Measurements from ENCODE around the gene NSUN2. TPM values are rescaled to one million over a fixed set of nuclear protein-coding genes. Genes with fewer than 3 reads are reported as not detected.
A peak's percentile ranks its signal among the peaks of the same experiment; 100 is the strongest.

NSUN2 gene
- 10 to 100 TPM; 24.5 to 44.4 TPM for polyA plus RNA-seq

DNA sequence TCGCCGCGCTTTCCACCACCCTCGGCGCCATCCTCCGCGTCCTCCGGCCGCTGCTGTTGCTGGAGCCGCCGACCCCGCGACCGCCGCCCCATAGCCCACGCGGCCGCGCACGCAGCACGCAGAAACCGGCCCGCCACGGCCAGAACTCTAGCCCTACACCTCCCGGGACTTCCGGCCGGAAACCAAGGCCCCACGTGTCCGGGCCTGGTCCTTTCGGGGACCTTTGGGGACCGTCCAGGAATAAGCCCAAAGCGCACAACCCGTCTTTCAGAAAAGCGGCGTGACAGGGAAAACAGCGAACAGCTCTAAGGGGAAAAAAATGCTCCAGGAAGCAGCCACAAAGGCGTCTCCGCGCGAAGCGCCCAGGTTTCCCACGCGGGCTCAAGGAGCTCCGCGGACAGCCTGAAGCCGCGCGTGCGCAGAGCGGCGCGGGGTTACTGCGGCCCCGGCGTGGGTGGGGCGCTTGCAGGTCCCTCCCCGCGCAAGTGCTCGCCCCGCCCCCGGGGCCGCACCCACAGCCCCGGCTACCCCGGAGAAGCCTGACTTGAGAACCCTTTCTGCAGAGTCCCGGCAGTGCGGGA lies at the start of gene NSUN2, which contains the start of gene SRD5A1:
Gene NSUN2, minus strand, starts transcription at position 157 of the 581 bp plus-strand sequence. Its CDS starts 65 bp downstream, at position 92.
Gene SRD5A1, plus strand, starts transcription at position 553 of the 581 bp plus-strand sequence. CDS start 137 bp downstream, outside the sequence.
- Histone ChIP-seq H3K27me3 (ENCODE audit: control insufficient read depth in 1 of 2, insufficient read depth in 2 of 2, low read length in 2 of 2) (no peaks in the 10 kb centered on the region), H3K27ac (ENCODE audit: low read depth in 2 of 2, low read length in 1 of 2) (peak within 1 kb of the TSS; percentile 92 to 93), H3K9me3 (ENCODE audit: control insufficient read depth in 2 of 2, insufficient read depth in 1 of 2, low read depth in 1 of 2, low read length in 1 of 2) (no peaks in the 10 kb centered on the region), H3K4me3 (ENCODE audit: low read depth in 1 of 2, low read length in 2 of 2) (peak within 1 kb of the TSS; percentile 81 to 96), H3K36me3 (ENCODE audit: control insufficient read depth in 2 of 2, insufficient read depth in 2 of 2, low read length in 1 of 2) (peaks cover 0 to 4% of the 10 kb centered on the region in 2 donors), H3K4me1 (ENCODE audit: control insufficient read depth in 2 of 2, insufficient read depth in 2 of 2, low read length in 1 of 2) (peaks cover 4 to 14% of the 10 kb centered on the region in 2 donors)
- WGBS, 2 donors: 0 to 1% methylated on average over 62 to 66 of the region's 66 CpGs

DNA sequence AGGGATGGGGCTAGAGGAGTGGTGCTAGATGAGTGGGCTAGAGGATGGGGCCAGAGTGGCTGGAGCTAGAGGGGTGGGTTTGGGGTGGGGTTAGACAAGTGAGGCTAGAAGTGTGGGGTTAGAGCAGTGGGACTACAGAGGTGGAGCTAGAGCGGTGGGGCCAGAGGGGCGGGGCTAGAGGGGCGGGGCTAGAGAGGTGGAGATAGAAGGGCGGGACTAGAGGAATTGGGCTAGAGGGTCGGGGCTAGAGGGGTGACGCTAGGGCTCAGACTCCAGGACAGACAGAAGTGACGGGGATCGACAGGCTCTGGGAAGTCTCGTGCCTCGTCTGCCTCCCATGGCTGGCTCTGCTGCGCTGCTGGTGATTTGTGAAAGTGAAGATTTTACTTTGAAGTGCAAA lies 49.4 kb upstream of the NSUN2 start:
- H3K9me3 ChIP-seq (ENCODE audit: control insufficient read depth in 2 of 2, insufficient read depth in 1 of 2, low read depth in 1 of 2, low read length in 1 of 2): no peaks in the 10 kb centered on the region
- H3K27ac ChIP-seq (ENCODE audit: low read depth in 2 of 2, low read length in 1 of 2): no peak overlapping the region
- no peaks in the 10 kb centered on the region for H3K27me3 ChIP-seq (ENCODE audit: control insufficient read depth in 1 of 2, insufficient read depth in 2 of 2, low read length in 2 of 2)
- H3K36me3 ChIP-seq (ENCODE audit: control insufficient read depth in 2 of 2, insufficient read depth in 2 of 2, low read length in 1 of 2): no peaks in the 10 kb centered on the region
- peaks cover 0 to 2% of the 10 kb centered on the region in 2 donors for H3K4me1 ChIP-seq (ENCODE audit: control insufficient read depth in 2 of 2, insufficient read depth in 2 of 2, low read length in 1 of 2)
- no peak overlapping the region for H3K4me3 ChIP-seq (ENCODE audit: low read depth in 1 of 2, low read length in 2 of 2)
- WGBS, 2 donors: 66 to 72% methylated on average over 11 of the region's 11 CpGs

DNA sequence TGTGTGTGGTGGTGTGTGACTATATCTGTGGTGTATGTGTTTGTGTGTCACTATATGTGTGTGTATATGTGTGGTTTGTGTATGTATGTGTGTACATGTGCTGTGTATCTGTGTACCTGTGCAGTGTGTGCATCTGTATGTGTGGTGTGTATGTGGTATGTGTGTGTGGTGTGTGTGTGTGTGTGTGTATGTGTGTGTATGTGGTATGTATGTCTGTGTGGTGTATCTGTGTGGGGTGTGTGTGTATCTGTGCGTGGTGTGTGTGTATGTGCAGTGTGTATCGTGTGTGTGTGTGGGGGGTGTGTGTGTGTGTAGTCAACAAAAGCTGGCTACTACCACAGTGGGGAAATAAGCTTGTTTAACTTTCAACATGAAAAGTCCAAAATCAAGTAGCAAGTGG lies 48.8 kb upstream of the NSUN2 start:
- 46 to 74% methylated on average over 2 of the region's 2 CpGs for WGBS, 2 donors
- no peaks in the 10 kb centered on the region for H3K36me3 ChIP-seq (ENCODE audit: control insufficient read depth in 2 of 2, insufficient read depth in 2 of 2, low read length in 1 of 2)
- no peak overlapping the region for H3K4me3 ChIP-seq (ENCODE audit: low read depth in 1 of 2, low read length in 2 of 2)
- H3K27me3 ChIP-seq (ENCODE audit: control insufficient read depth in 1 of 2, insufficient read depth in 2 of 2, low read length in 2 of 2): no peaks in the 10 kb centered on the region
- no peaks in the 10 kb centered on the region for H3K4me1 ChIP-seq (ENCODE audit: control insufficient read depth in 2 of 2, insufficient read depth in 2 of 2, low read length in 1 of 2)
- H3K27ac ChIP-seq (ENCODE audit: low read depth in 2 of 2, low read length in 1 of 2): no peak overlapping the region
- no peaks in the 10 kb centered on the region for H3K9me3 ChIP-seq (ENCODE audit: control insufficient read depth in 2 of 2, insufficient read depth in 1 of 2, low read depth in 1 of 2, low read length in 1 of 2)

DNA sequence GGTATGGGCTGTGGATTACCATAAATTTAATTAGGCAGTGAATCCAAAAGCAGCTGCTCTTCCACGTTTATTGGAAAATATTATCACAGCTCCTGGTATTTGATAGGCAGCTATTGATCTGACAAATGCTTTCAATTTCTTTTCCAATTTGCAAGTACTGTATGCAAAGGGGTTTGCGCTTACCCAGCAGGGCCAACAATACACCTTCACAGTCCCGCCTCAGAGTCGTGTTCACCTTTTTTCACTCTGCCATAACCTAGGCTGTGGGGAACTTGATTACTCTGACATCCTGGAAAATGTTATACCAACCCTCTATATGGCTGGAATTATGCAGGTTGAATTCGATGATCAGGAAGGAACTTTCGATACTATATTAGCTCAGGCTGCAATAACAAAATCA lies 48.1 kb upstream of the NSUN2 start:
- H3K4me1 ChIP-seq (ENCODE audit: control insufficient read depth in 2 of 2, insufficient read depth in 2 of 2, low read length in 1 of 2): no peaks in the 10 kb centered on the region
- 60 to 62% methylated on average over 6 of the region's 6 CpGs for WGBS, 2 donors
- no peak overlapping the region for H3K4me3 ChIP-seq (ENCODE audit: low read depth in 1 of 2, low read length in 2 of 2)
- H3K9me3 ChIP-seq (ENCODE audit: control insufficient read depth in 2 of 2, insufficient read depth in 1 of 2, low read depth in 1 of 2, low read length in 1 of 2): no peaks in the 10 kb centered on the region
- no peak overlapping the region for H3K27ac ChIP-seq (ENCODE audit: low read depth in 2 of 2, low read length in 1 of 2)
- H3K36me3 ChIP-seq (ENCODE audit: control insufficient read depth in 2 of 2, insufficient read depth in 2 of 2, low read length in 1 of 2): no peaks in the 10 kb centered on the region
- H3K27me3 ChIP-seq (ENCODE audit: control insufficient read depth in 1 of 2, insufficient read depth in 2 of 2, low read length in 2 of 2): no peaks in the 10 kb centered on the region

DNA sequence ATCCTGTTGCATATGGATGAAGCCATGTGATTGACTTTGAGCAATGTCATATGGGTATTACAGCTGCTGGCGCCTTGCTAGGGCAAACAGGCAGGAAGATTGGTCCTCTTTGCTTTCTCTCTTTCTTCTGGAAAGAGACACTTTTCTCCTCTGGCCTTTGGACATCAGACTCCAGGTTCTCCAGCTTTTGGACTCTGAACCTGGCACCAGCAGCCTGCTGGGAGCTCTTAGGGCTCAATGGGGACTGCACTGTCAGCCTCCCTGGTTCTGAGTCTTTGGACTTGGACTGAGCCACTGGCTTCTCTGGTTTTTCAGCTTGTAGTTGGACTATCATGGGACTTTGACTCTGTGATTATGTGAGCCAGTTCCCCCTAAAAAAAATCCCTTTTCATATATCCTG lies 45.5 kb upstream of the NSUN2 start:
- Histone ChIP-seq H3K27ac (ENCODE audit: low read depth in 2 of 2, low read length in 1 of 2) (no peak overlapping the region), H3K27me3 (ENCODE audit: control insufficient read depth in 1 of 2, insufficient read depth in 2 of 2, low read length in 2 of 2) (no peaks in the 10 kb centered on the region), H3K36me3 (ENCODE audit: control insufficient read depth in 2 of 2, insufficient read depth in 2 of 2, low read length in 1 of 2) (no peaks in the 10 kb centered on the region), H3K9me3 (ENCODE audit: control insufficient read depth in 2 of 2, insufficient read depth in 1 of 2, low read depth in 1 of 2, low read length in 1 of 2) (no peaks in the 10 kb centered on the region), H3K4me3 (ENCODE audit: low read depth in 1 of 2, low read length in 2 of 2) (no peak overlapping the region), H3K4me1 (ENCODE audit: control insufficient read depth in 2 of 2, insufficient read depth in 2 of 2, low read length in 1 of 2) (no peaks in the 10 kb centered on the region)
- WGBS, 2 donors: 86 to 87% methylated on average over 1 of the region's 1 CpG

DNA sequence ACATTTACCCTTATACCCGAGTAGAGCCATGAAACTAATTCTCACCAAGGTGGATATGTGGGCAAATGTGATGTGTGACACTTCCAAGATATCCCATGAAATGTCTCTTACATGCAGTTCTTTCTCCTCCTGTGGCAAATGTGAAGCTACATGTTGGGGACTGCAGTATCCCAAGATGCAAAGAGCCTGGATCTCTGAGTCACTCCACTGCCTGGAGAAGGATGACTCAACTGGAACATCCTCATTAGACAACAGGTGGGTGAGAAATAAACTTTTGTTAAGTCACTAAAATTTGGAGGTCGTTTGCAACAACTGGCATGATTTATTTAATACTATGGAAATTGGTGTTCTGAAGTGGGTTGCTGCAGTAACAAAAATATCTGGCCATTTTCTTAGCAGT lies 43.9 kb upstream of the NSUN2 start:
- no peaks in the 10 kb centered on the region for H3K9me3 ChIP-seq (ENCODE audit: control insufficient read depth in 2 of 2, insufficient read depth in 1 of 2, low read depth in 1 of 2, low read length in 1 of 2)
- no peaks in the 10 kb centered on the region for H3K4me1 ChIP-seq (ENCODE audit: control insufficient read depth in 2 of 2, insufficient read depth in 2 of 2, low read length in 1 of 2)
- H3K27me3 ChIP-seq (ENCODE audit: control insufficient read depth in 1 of 2, insufficient read depth in 2 of 2, low read length in 2 of 2): no peaks in the 10 kb centered on the region
- no peaks in the 10 kb centered on the region for H3K36me3 ChIP-seq (ENCODE audit: control insufficient read depth in 2 of 2, insufficient read depth in 2 of 2, low read length in 1 of 2)
- no peak overlapping the region for H3K4me3 ChIP-seq (ENCODE audit: low read depth in 1 of 2, low read length in 2 of 2)
- H3K27ac ChIP-seq (ENCODE audit: low read depth in 2 of 2, low read length in 1 of 2): no peak overlapping the region
- WGBS, 2 donors: 66 to 67% methylated on average over 2 of the region's 2 CpGs

DNA sequence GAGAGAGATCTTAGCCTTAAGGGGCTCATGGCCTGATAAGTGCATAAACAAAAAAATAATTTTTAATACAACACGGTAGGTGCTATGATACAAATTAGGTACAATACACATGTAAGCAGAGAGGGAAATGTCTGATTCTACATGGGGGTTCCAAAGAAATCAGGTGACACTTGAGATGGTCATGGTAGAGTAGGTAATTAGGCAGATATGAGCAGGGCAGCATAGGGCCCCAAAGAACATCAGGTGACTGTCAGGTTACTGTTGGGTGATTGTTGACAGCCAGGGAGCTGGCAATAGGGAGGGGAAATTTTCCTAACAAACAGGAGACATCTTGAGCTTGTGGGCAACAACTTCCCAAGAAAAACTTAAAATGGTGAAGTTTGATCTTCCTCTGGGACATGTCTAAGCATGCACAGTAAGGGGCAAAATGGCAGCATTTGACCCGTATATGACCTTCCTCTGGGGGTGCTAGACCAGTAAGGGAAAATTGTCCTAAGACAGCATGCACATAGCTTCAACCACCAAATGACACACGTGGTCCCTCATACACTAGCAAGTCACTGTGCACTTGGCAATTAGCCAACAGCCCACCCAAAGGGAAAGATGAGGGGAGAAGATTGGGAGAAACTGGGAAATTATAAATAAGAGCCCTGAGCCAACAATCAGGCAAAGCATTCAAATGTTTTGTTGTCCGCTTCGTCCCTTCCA lies 43.1 kb upstream of the NSUN2 start:
- Histone ChIP-seq H3K27me3 (ENCODE audit: control insufficient read depth in 1 of 2, insufficient read depth in 2 of 2, low read length in 2 of 2) (no peaks in the 10 kb centered on the region), H3K9me3 (ENCODE audit: control insufficient read depth in 2 of 2, insufficient read depth in 1 of 2, low read depth in 1 of 2, low read length in 1 of 2) (no peaks in the 10 kb centered on the region), H3K27ac (ENCODE audit: low read depth in 2 of 2, low read length in 1 of 2) (no peak overlapping the region), H3K4me3 (ENCODE audit: low read depth in 1 of 2, low read length in 2 of 2) (no peak overlapping the region), H3K36me3 (ENCODE audit: control insufficient read depth in 2 of 2, insufficient read depth in 2 of 2, low read length in 1 of 2) (no peaks in the 10 kb centered on the region), H3K4me1 (ENCODE audit: control insufficient read depth in 2 of 2, insufficient read depth in 2 of 2, low read length in 1 of 2) (no peaks in the 10 kb centered on the region)
- WGBS, 2 donors: 93 to 95% methylated on average over 5 of the region's 5 CpGs

DNA sequence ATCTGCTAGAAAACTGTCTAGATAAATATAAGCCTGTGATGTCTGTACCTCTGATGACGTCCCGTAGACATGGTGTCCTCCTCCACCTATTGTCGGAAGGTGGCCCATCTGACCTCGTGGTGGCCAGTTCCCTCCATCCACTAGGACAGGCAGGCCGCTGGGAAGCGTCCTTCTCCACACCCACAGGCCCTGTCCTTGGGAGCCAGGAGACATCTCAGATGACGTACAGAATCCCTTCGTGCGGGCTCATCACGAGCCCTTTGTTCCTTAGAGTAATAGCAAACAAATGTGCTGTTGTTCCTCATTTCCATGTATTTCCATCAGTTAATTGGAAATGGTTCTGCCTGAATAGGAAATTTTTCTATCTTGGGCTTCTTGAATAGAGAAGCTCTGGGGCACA lies 42.0 kb upstream of the NSUN2 start:
- Histone ChIP-seq H3K4me3 (ENCODE audit: low read depth in 1 of 2, low read length in 2 of 2) (no peak overlapping the region), H3K9me3 (ENCODE audit: control insufficient read depth in 2 of 2, insufficient read depth in 1 of 2, low read depth in 1 of 2, low read length in 1 of 2) (no peaks in the 10 kb centered on the region), H3K27me3 (ENCODE audit: control insufficient read depth in 1 of 2, insufficient read depth in 2 of 2, low read length in 2 of 2) (no peaks in the 10 kb centered on the region), H3K4me1 (ENCODE audit: control insufficient read depth in 2 of 2, insufficient read depth in 2 of 2, low read length in 1 of 2) (no peaks in the 10 kb centered on the region), H3K27ac (ENCODE audit: low read depth in 2 of 2, low read length in 1 of 2) (no peak overlapping the region), H3K36me3 (ENCODE audit: control insufficient read depth in 2 of 2, insufficient read depth in 2 of 2, low read length in 1 of 2) (peaks cover 4 to 5% of the 10 kb centered on the region in 2 donors)
- WGBS, 2 donors: 96 to 97% methylated on average over 10 of the region's 10 CpGs

DNA sequence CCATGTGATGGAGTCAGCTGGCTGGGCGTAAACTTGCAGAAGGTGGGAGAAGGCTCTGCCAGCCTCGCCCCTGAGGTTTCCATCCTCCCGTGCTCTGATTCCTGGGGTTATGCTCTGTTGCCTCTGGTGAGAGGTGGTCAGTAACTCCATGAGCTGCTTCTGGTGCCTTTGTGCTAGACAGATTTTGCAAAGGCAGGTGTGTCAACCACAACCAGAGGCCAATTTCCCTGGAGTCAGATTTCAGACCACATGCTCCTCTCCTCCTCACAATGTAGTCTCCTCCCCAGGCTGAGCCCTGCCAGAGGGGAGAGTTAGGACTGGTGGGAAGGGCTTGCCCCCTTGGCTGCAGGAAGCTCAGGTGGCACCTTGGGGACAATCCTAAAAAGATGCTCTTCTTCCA lies 41.6 kb upstream of the NSUN2 start:
- Histone ChIP-seq H3K36me3 (ENCODE audit: control insufficient read depth in 2 of 2, insufficient read depth in 2 of 2, low read length in 1 of 2) (peaks cover 4 to 9% of the 10 kb centered on the region in 2 donors), H3K4me3 (ENCODE audit: low read depth in 1 of 2, low read length in 2 of 2) (no peak overlapping the region), H3K27me3 (ENCODE audit: control insufficient read depth in 1 of 2, insufficient read depth in 2 of 2, low read length in 2 of 2) (no peaks in the 10 kb centered on the region), H3K4me1 (ENCODE audit: control insufficient read depth in 2 of 2, insufficient read depth in 2 of 2, low read length in 1 of 2) (no peaks in the 10 kb centered on the region), H3K9me3 (ENCODE audit: control insufficient read depth in 2 of 2, insufficient read depth in 1 of 2, low read depth in 1 of 2, low read length in 1 of 2) (no peaks in the 10 kb centered on the region), H3K27ac (ENCODE audit: low read depth in 2 of 2, low read length in 1 of 2) (no peak overlapping the region)
- 95 to 98% methylated on average over 3 of the region's 3 CpGs for WGBS, 2 donors

DNA sequence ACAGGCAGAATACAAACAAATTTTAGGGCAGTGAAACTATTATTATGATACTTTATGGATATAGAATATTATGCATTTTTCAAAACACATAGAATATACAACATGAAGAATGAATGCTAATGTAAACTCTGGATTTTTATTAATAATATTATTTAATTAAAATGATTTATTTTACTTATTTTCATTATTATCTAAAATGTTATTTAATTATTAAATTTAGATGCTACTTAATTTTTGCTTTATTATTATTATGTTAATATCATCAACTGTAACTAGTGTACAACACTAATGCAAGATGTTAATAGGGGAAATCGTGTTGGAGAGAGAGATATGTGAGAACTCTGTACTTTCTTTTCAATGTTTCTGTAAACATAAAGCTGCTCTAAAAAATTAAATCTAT lies 41.1 kb upstream of the NSUN2 start:
- Histone ChIP-seq H3K4me3 (ENCODE audit: low read depth in 1 of 2, low read length in 2 of 2) (no peak overlapping the region), H3K27ac (ENCODE audit: low read depth in 2 of 2, low read length in 1 of 2) (no peak overlapping the region), H3K9me3 (ENCODE audit: control insufficient read depth in 2 of 2, insufficient read depth in 1 of 2, low read depth in 1 of 2, low read length in 1 of 2) (no peaks in the 10 kb centered on the region), H3K4me1 (ENCODE audit: control insufficient read depth in 2 of 2, insufficient read depth in 2 of 2, low read length in 1 of 2) (no peaks in the 10 kb centered on the region), H3K27me3 (ENCODE audit: control insufficient read depth in 1 of 2, insufficient read depth in 2 of 2, low read length in 2 of 2) (no peaks in the 10 kb centered on the region), H3K36me3 (ENCODE audit: control insufficient read depth in 2 of 2, insufficient read depth in 2 of 2, low read length in 1 of 2) (peaks cover 4 to 9% of the 10 kb centered on the region in 2 donors)
- 91 to 100% methylated on average over 1 of the region's 1 CpG for WGBS, 2 donors

All from esophagus (tissue), 2 donors.